ENCODE measurements around the gene RAD1.

DNA sequence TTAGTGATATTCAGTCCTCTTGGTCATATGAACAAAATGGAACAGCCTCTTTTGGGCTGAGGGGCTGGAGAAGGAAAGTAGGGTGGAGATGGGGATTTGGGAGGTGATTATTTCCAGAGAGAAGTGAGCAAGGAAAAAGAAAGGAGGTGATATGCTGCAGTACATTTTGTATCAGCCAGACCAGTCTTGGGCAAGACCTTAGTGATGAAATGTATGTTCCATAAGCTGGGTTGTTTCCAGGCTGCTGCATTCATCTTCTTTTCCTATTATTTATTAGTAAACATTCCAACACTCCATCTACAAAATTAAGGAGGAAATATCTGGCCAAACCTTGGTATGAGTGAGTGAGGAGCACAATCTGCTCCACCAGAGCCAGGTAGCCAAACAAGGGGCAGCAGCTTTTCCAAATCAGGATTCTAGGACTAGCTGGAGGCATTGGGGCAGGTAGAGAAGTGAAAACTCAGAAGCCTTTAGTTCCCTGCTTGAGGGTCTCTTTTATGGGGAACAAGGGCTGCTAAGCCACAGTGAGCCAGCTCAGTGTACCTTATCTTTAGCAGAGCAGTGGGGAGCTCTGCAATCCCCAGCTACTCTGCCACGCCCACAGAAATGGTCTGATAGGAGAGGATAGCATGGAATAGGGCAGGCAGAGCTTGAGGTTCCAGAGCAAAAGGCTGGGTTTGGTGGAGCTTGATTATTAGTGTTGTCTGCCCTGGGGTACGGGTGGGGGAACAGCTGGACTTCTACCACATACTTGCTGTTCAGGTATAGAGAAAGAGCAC lies 19.5 kb downstream of the RAD1 start:
- TF ChIP-seq, protein P1, sequence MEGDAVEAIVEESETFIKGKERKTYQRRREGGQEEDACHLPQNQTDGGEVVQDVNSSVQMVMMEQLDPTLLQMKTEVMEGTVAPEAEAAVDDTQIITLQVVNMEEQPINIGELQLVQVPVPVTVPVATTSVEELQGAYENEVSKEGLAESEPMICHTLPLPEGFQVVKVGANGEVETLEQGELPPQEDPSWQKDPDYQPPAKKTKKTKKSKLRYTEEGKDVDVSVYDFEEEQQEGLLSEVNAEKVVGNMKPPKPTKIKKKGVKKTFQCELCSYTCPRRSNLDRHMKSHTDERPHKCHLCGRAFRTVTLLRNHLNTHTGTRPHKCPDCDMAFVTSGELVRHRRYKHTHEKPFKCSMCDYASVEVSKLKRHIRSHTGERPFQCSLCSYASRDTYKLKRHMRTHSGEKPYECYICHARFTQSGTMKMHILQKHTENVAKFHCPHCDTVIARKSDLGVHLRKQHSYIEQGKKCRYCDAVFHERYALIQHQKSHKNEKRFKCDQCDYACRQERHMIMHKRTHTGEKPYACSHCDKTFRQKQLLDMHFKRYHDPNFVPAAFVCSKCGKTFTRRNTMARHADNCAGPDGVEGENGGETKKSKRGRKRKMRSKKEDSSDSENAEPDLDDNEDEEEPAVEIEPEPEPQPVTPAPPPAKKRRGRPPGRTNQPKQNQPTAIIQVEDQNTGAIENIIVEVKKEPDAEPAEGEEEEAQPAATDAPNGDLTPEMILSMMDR (IDR thresholded peaks at IDR 0.05): no peak
- no peak for TF ChIP-seq ZFX (IDR thresholded peaks at IDR 0.05; ENCODE audit: borderline replicate concordance)

Measured in 22Rv1 (cell line).